Choroid plexus epithelial cell (primary cell): Measurements from ENCODE around the gene TMA16.
"Not testable (repeated sequence)": the region's sequence is repeated elsewhere in the genome, so short reads cannot be mapped to it uniquely, and the experiment has no call there.

Experiments used
- DNase-seq: peaks from one replicate; pipeline ENCODE4 v3.0.0-alpha.2; 2010; ENCODE audit warnings: low read depth
- H3K4me3 ChIP-seq: 2 replicates; pipeline ENCODE4 v1.5.1; 2011; ENCODE audit warnings: low read depth, mild to moderate bottlenecking, control low read depth, low read length, moderate library complexity
- CTCF ChIP-seq: conservative IDR thresholded peaks from 2 replicates; pipeline ENCODE4 v1.5.1; 2011; ENCODE audit warnings: low read depth, mild to moderate bottlenecking, control low read depth, inconsistent platforms, low read length, moderate library complexity

TMA16 gene

GRCh38 chr4:163494360-163495241 lies at the start of gene TMA16:
Gene TMA16 (plus strand): TSS chr4:163494690. CDS start chr4:163494802, 112 bp downstream.
- peak; percentile 98 for DNase-seq
- H3K4me3 ChIP-seq, result peak within 1 kb of the TSS; percentile 92
- TF ChIP-seq CTCF, result no peak

- H3K4me3 ChIP-seq, DNase-seq: not testable (repeated sequence)
Observed at GRCh38 chr4:163447023-163447422, 47.5 kb upstream of the TMA16 start.

GRCh38 chr4:163447481-163447880 lies 47.0 kb upstream of the TMA16 start:
- peak; percentile 30 for DNase-seq
- H3K4me3 ChIP-seq, result no peak overlapping the region
- no peak for TF ChIP-seq CTCF

- peak; percentile 50 for DNase-seq
- no peak for TF ChIP-seq CTCF
- H3K4me3 ChIP-seq, result no peak overlapping the region
Observed at GRCh38 chr4:163448540-163449203, 45.8 kb upstream of the TMA16 start.

GRCh38 chr4:163462556-163462955 lies 31.9 kb upstream of the TMA16 start:
- peak; percentile 12 for DNase-seq
- no peak overlapping the region for H3K4me3 ChIP-seq
- TF ChIP-seq CTCF, result no peak

- no peak for TF ChIP-seq CTCF
- no peak for DNase-seq
- no peak overlapping the region for H3K4me3 ChIP-seq
Observed at GRCh38 chr4:163467082-163467770, 27.3 kb upstream of the TMA16 start.

- H3K4me3 ChIP-seq, result no peak overlapping the region
- DNase-seq, result no peak
- no peak for TF ChIP-seq CTCF
Observed at GRCh38 chr4:163470391-163470790, 24.1 kb upstream of the TMA16 start.
